Activated CD8-positive, alpha-beta memory T cell treated with anti-CD3 and anti-CD28 coated beads, Interleukin-2, amount 10 ng/mL, durations not matched to agents 7 days and 5 days (primary cell): ENCODE data around the gene EID2. TPM values are rescaled to one million over a fixed set of nuclear protein-coding genes. Genes with fewer than 3 reads are reported as not detected.
A peak's percentile ranks its signal among the peaks of the same experiment; 100 is the strongest.

Experiments used
- ATAC-seq: fragments of 150-1000 bp; cut with Tn5 transposase; one replicate; pipeline ENCODE4 v1.10.0; 2021; ENCODE audit warnings: moderate library complexity
- CTCF ChIA-PET: fragments of 350-600 bp; sonication (Branson Sonifier 250); formaldehyde crosslinking; loops from one replicate; lab custom pipeline; 2021; ENCODE audit warnings: antibody characterized with exemption; lab: Charles Lee
- DNase-seq: peaks from one replicate; pipeline ENCODE4 v3.0.0-alpha.2; 2020
- H3K27ac Mint-ChIP-seq: one replicate; pipeline ENCODE4 v1.8.0; 2021; ENCODE audit warnings: mild to moderate bottlenecking, mixed read lengths
- H3K27me3 Mint-ChIP-seq: one replicate; pipeline ENCODE4 v1.8.0; 2021; ENCODE audit warnings: mixed read lengths
- H3K36me3 Mint-ChIP-seq: one replicate; pipeline ENCODE4 v1.8.0; 2021; ENCODE audit warnings: mild to moderate bottlenecking, mixed read lengths
- H3K4me1 Mint-ChIP-seq: one replicate; pipeline ENCODE4 v1.8.0; 2021; ENCODE audit warnings: mixed read lengths
- H3K4me3 Mint-ChIP-seq: one replicate; pipeline ENCODE4 v1.8.0; 2021; ENCODE audit warnings: mild to moderate bottlenecking, moderate library complexity, mixed read lengths
- H3K9me3 Mint-ChIP-seq: one replicate; pipeline ENCODE4 v1.8.0; 2022; ENCODE audit warnings: low read depth, mixed read lengths
- total RNA-seq, 2 experiments: library from RNA; stranded (reverse); gene quantifications; one replicate each; pipeline ENCODE4 v1.2.3, GENCODE V29; 2021

EID2 gene, protein sequence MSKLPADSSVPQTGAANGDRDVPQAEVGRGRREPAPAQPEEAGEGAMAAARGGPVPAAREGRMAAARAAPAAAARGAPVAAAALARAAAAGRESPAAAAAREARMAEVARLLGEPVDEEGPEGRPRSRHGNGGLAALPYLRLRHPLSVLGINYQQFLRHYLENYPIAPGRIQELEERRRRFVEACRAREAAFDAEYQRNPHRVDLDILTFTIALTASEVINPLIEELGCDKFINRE
- 10 to 100 TPM; 15.1 to 16.3 TPM for total RNA-seq

DNA sequence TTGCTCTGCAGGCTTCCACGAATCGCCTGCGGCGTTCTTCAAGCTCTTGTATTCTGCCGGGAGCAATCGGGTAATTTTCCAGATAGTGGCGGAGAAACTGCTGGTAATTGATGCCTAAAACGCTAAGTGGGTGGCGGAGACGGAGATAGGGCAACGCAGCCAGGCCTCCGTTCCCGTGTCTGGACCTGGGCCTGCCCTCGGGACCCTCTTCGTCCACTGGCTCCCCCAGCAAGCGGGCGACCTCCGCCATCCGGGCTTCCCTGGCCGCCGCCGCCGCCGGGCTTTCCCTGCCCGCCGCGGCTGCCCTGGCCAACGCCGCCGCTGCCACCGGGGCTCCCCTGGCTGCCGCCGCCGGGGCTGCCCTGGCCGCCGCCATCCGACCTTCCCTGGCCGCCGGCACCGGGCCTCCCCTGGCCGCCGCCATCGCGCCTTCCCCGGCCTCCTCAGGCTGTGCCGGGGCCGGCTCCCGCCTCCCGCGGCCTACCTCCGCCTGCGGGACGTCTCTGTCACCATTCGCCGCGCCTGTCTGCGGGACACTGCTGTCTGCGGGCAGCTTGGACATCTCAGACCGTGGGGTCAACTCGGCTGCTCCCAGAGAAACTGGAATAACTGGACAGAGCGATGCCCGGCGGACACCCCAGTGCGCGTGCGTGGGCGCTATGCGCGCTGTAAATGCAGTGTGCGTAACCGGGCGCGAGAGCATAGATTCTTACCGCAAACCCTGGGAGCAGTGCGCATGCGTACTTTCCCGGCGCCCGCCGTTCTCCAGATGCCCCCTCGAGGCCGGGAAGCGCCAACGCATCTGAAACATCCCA lies at the start of gene EID2:
EID2 (minus strand) TSS at position 644 of the 815 bp plus-strand sequence; CDS start at position 562, 82 bp downstream.
- DNase-seq (peak; percentile 96), ATAC-seq (peak; percentile 95)
- Mint-ChIP-seq H3K4me1 (peaks cover 46% of the 10 kb centered on the region), H3K36me3 (peaks cover 14% of the 10 kb centered on the region), H3K4me3 (peak within 1 kb of the TSS; percentile 84), H3K27ac (peak within 1 kb of the TSS; percentile 91), H3K9me3 (no peaks in the 10 kb centered on the region), H3K27me3 (peaks cover 2% of the 10 kb centered on the region)
- CTCF ChIA-PET, result interaction anchor here (0.6 to 1.9 kb wide), 12 partner anchors 11 to 961 kb away, joined by 3 to 6 read pairs (median 4); partner anchors contain the start of genes GMFG, RPS16 and SUPT5H

DNA sequence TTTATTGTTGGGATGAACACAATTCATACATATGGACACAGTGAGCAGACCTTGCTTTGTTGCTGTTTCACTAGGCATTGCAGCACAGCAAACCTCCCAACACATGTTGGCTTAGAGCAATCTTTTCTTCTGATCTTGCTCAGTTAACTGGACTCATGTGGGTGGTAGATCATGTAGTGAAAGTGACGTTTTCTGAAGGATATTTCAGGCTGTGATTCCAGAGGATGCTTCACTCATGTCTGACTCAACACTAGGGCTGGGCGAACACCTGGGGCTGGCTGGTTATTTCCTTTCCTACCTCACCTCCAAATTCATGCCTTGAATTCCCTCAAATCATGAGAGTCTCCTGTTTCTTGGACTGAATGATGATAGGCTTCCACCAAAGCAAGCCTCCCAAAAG lies 48.1 kb upstream of the EID2 start:
- Mint-ChIP-seq H3K27me3 (peaks cover 16% of the 10 kb centered on the region), H3K4me3 (no peak overlapping the region)
- CTCF ChIA-PET, result no interaction called here

DNA sequence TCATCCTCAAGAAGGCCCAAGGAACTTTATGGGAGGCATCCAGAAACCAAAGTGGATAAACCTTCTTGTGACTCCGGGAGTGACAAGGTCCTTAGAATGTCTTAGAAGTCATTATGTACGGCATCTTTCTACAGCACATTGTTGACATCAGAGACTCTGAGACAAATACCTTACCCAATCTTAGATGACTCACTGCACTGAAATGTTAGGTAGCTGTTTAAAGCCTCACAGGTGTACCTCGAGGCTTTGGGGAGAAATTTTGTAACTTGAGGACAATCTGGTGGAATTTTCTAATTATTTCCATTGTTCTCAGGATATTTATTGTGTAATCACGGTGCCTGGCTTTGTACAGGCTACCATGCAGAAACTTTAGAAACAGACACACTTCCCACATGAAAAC lies 47.5 kb upstream of the EID2 start:
- CTCF ChIA-PET, result no interaction called here
- no peaks in the 10 kb centered on the region for H3K36me3 Mint-ChIP-seq
- H3K4me1 Mint-ChIP-seq, result peaks cover 2% of the 10 kb centered on the region
- no peak for DNase-seq
- H3K4me3 Mint-ChIP-seq, result no peak overlapping the region
- ATAC-seq, result no peak
- H3K9me3 Mint-ChIP-seq, result no peaks in the 10 kb centered on the region
- H3K27ac Mint-ChIP-seq, result no peak overlapping the region
- peaks cover 13% of the 10 kb centered on the region for H3K27me3 Mint-ChIP-seq

More for the DNA sequence above, 48.1 kb upstream of the EID2 start:
- no peaks in the 10 kb centered on the region for H3K36me3 Mint-ChIP-seq
- peaks cover 2% of the 10 kb centered on the region for H3K4me1 Mint-ChIP-seq
- DNase-seq (no peak), ATAC-seq (no peak)
- H3K27ac Mint-ChIP-seq, result no peak overlapping the region
- H3K9me3 Mint-ChIP-seq, result no peaks in the 10 kb centered on the region

DNA sequence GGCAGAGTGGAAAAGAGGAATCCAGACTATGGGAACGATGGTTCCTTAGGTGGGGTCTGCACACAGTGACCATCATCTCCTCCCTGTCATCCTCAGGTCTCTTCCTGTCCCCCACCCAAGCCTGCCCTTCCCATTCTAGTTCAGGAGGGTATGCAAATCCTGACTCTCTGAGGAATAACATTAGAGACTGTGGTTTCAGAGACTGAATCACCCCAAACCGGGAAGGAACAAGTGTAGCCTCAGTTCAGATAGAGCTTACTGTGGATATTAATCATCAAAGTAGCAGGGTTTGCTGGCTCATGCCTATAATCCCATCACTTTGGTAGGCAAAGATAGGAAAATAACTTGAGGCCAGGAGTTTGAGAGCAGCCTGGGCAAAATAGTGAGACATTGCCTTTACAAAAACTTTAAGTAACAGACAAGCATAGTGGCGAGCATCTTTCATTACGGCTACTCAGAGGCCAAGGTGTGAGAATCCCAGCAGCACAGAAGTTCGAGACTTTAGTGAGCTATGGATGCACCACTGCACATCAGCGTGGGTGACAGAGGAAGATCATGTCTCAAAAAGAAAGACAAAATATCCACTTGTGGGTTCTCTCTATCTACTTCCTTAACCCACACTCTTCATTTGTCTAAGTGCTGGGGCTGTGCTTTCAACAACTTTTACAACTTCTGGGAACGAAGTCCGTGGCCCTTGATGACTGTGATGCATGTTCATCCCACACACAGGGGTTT lies 43.1 kb upstream of the EID2 start:
- Mint-ChIP-seq H3K4me3 (no peak overlapping the region), H3K36me3 (peaks cover 2% of the 10 kb centered on the region), H3K27me3 (peaks cover 35% of the 10 kb centered on the region), H3K27ac (no peak overlapping the region), H3K4me1 (peaks cover 2% of the 10 kb centered on the region), H3K9me3 (peaks cover 9% of the 10 kb centered on the region)
- CTCF ChIA-PET, result no interaction called here
- no peak for DNase-seq
- no peak for ATAC-seq

DNA sequence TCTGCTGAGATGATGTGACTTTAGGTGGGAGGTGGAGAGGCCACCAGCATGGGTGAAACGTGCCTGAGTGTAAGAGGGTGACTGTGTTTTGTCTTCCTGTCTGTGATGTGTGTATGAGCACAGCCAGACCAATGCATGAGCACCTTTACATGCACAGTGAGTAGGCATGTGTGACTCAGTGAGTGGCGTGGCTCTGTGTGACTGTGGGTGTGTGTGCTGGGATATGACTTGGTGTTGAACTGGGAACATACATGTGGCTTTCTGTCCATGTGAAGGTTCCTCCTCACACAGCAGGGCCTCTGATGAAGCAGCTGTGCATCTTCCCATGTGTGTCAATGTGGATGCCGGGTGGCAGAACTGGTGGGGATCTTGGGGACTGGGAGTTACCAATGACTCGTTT lies 42.5 kb upstream of the EID2 start:
- peaks cover 3% of the 10 kb centered on the region for H3K36me3 Mint-ChIP-seq
- CTCF ChIA-PET, result no interaction called here
- H3K9me3 Mint-ChIP-seq, result peaks cover 9% of the 10 kb centered on the region
- peaks cover 2% of the 10 kb centered on the region for H3K4me1 Mint-ChIP-seq
- H3K27ac Mint-ChIP-seq, result no peak overlapping the region
- H3K4me3 Mint-ChIP-seq, result no peak overlapping the region
- ATAC-seq (no peak), DNase-seq (no peak)
- H3K27me3 Mint-ChIP-seq, result peaks cover 36% of the 10 kb centered on the region

DNA sequence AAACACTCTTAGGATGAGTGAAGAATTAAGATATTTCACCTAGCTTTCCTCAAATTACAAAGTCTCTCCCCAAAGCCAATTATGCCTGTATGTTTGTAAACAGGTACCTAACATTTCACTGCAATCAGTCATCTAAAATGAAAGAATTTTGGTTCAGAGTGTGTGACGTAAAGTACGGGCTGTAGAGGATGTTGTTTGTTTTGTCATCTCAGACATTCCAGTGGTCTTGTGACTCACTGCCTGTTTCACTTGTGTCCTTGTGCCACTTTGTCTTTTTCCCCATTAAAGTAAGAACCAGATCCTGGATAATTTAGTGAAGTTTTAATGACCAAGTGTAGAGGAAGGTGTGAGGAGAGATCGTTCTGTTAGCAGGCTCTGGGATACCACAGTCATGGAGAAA lies 28.6 kb upstream of the EID2 start:
- Mint-ChIP-seq H3K4me3 (no peak overlapping the region), H3K27ac (no peak overlapping the region), H3K4me1 (peaks cover 7% of the 10 kb centered on the region), H3K36me3 (no peaks in the 10 kb centered on the region), H3K9me3 (no peaks in the 10 kb centered on the region), H3K27me3 (peaks cover 31% of the 10 kb centered on the region)
- CTCF ChIA-PET, result no interaction called here
- DNase-seq (no peak), ATAC-seq (no peak)

DNA sequence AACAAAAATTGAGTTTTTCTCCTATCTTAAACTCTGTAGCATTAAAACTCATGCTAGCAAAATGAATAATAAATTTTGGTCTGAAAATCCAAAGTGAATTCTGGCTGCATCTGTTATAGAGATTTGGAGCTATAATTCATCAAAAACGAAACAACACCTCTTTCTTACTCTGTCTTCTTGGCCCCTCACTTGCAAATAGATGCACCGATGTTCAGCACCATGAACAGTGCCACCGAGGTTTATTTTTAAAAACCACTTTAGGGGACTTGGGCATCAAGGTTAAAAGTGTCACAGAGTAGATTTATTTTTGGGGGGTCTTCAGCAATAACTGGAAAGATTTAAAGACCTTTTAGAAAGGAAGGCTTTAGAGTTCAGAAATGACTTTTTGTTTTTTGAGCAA lies 26.1 kb upstream of the EID2 start:
- CTCF ChIA-PET, result no interaction called here
- H3K4me3 Mint-ChIP-seq, result no peak overlapping the region
- no peak for DNase-seq
- no peaks in the 10 kb centered on the region for H3K36me3 Mint-ChIP-seq
- no peak overlapping the region for H3K27ac Mint-ChIP-seq
- ATAC-seq, result no peak
- H3K9me3 Mint-ChIP-seq, result no peaks in the 10 kb centered on the region
- peaks cover 20% of the 10 kb centered on the region for H3K27me3 Mint-ChIP-seq
- peaks cover 7% of the 10 kb centered on the region for H3K4me1 Mint-ChIP-seq

DNA sequence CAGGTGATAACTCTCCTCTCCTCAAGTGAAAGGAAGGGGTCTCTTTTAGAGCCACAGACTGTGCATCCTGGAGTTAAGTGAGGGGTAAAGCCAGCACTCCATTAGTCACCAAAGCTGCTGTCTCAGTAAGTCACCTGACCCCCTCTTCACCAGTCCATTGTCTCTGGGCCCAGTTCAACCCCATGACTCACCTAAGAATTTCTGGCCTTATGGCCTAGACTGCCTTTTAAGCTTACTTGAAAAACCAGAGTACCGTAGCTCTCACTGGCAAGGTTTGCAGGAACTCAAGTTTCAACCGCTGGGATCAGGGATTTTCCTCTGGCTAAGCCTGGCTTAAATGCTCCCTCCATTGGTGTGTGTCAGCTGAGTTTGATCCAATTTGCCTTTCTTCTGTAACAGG lies 23.4 kb upstream of the EID2 start:
- CTCF ChIA-PET, result interaction anchor here (0.6 to 2.6 kb wide), 2 partner anchors 10 to 567 kb away, joined by 3 to 8 read pairs; no protein-coding TSS in a partner anchor
- H3K27ac Mint-ChIP-seq, result no peak overlapping the region
- no peaks in the 10 kb centered on the region for H3K36me3 Mint-ChIP-seq
- DNase-seq (no peak), ATAC-seq (no peak)
- no peak overlapping the region for H3K4me3 Mint-ChIP-seq
- no peaks in the 10 kb centered on the region for H3K9me3 Mint-ChIP-seq
- H3K4me1 Mint-ChIP-seq, result peaks cover 14% of the 10 kb centered on the region
- H3K27me3 Mint-ChIP-seq, result peaks cover 6% of the 10 kb centered on the region

DNA sequence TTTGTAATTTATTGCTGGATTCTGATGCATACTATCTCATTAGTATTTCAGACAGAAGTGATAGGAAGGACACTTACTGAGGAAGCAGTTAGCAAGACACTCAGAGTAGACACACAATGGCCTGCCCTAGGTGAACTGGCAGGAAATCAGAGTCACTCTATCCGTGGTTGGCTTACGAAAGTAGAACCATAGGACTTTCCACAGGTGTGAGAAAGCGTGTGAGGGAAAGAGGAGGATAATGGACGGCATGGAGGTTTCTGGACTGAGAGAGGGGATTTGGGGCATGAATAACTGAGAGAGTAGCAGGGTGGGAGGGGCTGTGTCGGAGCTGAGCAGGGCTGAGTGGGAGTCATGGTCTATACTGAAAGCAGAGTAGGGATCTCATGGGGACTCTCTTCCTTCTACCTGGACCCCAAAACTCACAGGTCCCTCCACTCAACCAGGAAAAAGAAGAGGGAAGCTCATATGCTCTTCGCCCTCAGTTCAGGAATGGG lies 18.7 kb upstream of the EID2 start:
- H3K36me3 Mint-ChIP-seq, result no peaks in the 10 kb centered on the region
- H3K27ac Mint-ChIP-seq, result peak overlapping the region; percentile 68
- DNase-seq (peak; percentile 48), ATAC-seq (peak; percentile 77)
- no peaks in the 10 kb centered on the region for H3K9me3 Mint-ChIP-seq
- H3K4me3 Mint-ChIP-seq, result peak overlapping the region; percentile 48
- peaks cover 23% of the 10 kb centered on the region for H3K4me1 Mint-ChIP-seq
- CTCF ChIA-PET, result interaction anchor here (0.9 kb wide), 1 partner anchor 117 kb away, joined by 3 read pairs; no protein-coding TSS in a partner anchor
- H3K27me3 Mint-ChIP-seq, result peaks cover 3% of the 10 kb centered on the region

DNA sequence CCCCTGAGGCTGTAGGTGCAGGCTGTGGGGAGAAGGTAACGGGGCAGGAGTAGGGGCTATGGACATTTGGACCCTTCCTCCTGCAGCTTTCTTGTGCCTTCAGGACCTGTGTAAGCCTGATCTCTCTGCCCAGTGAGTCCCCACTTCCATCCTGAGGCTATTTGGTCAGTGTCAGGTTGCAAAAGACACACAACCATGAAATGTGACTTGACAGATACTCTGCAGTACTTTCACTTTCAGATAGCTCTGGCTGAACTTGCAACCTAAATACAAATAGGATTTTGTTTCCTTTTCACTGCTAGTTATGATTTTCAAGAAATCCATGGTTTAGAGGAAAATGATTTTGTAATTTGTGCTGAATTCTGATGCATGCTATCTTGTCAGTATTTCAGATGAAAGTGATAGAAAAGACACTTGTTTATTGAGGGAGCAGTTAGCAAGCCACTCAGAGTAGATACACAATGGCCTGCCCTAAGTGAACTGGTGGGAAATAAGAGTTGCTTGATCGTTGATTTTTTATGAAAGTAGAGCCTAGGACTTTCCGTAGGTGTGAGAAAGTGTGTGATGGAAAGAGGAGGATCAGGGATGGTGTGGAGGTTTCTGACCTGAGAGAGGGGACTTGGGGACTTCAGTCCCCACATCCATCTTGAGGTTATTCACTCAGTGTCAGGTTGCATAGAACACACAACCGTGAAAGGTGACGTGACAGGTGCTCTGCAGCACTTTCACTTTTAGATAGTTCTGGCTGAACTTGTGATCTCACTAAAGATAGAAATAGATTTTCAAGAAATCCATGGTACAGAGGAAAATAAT lies 18.1 kb upstream of the EID2 start:
- ATAC-seq (peak; percentile 66), DNase-seq (no peak)
- CTCF ChIA-PET, result interaction anchor here (0.9 to 1.1 kb wide), 2 partner anchors 12 to 118 kb away, joined by 3 read pairs; no protein-coding TSS in a partner anchor
- peaks cover 3% of the 10 kb centered on the region for H3K27me3 Mint-ChIP-seq
- peak overlapping the region; percentile 68 for H3K27ac Mint-ChIP-seq
- peak overlapping the region; percentile 48 for H3K4me3 Mint-ChIP-seq
- peaks cover 26% of the 10 kb centered on the region for H3K4me1 Mint-ChIP-seq
- no peaks in the 10 kb centered on the region for H3K36me3 Mint-ChIP-seq
- H3K9me3 Mint-ChIP-seq, result no peaks in the 10 kb centered on the region

DNA sequence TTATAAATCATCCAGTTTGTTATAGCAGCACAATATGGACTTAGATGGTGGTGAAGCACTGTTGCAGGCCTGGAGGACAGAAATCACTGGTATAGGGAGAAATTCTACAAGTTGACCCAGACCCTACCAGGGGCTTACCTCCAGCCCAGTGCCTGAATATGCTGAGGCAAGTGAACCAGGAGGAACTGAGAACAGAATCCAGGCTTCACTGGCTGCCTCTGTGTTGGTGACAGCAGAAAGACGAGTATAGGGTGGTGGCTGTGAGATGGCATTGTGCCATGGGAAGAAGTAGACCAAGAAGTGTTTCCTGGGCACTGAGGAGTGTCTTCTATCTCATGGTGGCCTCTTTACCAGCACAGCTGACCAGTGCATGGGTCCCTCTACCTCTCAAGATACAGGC lies 15.9 kb upstream of the EID2 start:
- no peak for ATAC-seq
- no peak for DNase-seq
- CTCF ChIA-PET, result interaction anchor here (5.7 kb wide), 1 partner anchor 118 kb away, joined by 79 read pairs; no protein-coding TSS in a partner anchor
- Mint-ChIP-seq H3K36me3 (no peaks in the 10 kb centered on the region), H3K4me1 (peaks cover 35% of the 10 kb centered on the region), H3K4me3 (no peak overlapping the region), H3K27ac (no peak overlapping the region), H3K27me3 (no peaks in the 10 kb centered on the region), H3K9me3 (no peaks in the 10 kb centered on the region)

DNA sequence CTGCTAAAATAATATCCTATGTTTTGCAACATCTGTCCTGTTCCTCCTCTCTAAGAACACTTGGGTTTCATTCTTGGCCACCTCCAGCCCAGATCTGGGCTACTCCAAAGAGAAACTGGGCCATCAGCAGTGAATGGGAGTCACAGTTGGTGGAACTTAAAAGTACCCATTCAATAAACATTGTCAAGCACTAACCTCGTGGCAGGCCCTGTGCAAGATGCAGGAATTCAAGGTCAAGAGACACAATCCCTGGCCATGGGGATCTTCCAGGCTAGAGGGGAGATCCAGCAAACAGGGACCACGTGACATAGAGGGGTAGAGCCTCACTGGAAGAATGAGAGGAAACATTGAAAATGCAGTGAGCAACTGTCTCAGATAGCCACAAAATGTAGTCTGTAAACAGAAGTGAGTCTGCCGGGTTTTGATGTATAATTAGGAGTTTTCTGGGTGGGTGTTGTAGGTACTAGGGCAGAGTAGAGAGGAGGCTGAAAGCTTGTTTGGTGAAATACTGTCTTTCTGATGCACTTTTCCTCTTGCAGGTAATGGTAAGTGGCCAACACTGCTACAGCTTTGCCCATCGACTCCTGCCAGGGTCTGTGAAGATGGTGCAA lies 14.8 kb upstream of the EID2 start:
- no peaks in the 10 kb centered on the region for H3K27me3 Mint-ChIP-seq
- no peak for DNase-seq
- H3K4me3 Mint-ChIP-seq, result no peak overlapping the region
- H3K4me1 Mint-ChIP-seq, result peaks cover 41% of the 10 kb centered on the region
- H3K27ac Mint-ChIP-seq, result no peak overlapping the region
- no peaks in the 10 kb centered on the region for H3K36me3 Mint-ChIP-seq
- CTCF ChIA-PET, result interaction anchor here (5.7 kb wide), 1 partner anchor 119 kb away, joined by 79 read pairs; no protein-coding TSS in a partner anchor
- H3K9me3 Mint-ChIP-seq, result no peaks in the 10 kb centered on the region
- ATAC-seq, result no peak
